Adrenal gland (tissue), 12 donors: ENCODE data around the gene MTUS2. TPM values are rescaled to one million over a fixed set of nuclear protein-coding genes. Genes with fewer than 3 reads are reported as not detected.
"Not testable (repeated sequence)": the region's sequence is repeated elsewhere in the genome, so short reads cannot be mapped to it uniquely, and the experiment has no call there.

ENCODE experiments used
- DNase-seq, 7 donors: peaks; one replicate each; pipeline ENCODE4 v3.0.0-alpha.2; 2019 to 2020
- H3K27ac ChIP-seq, 5 donors: fragments of 200-600 bp; sonication (generic) in 4 of 5; 1 replicate in 3 of 5; 2 replicates in 2 of 5; pipeline versions ENCODE4 v1.5.1 to v1.8.0; 2016 to 2020; ENCODE audit warnings: mild to moderate bottlenecking in 1 of 5
- H3K27me3 ChIP-seq: fragments of 200-600 bp; 2 replicates; pipeline ENCODE4 v1.8.0; 2021
- H3K36me3 ChIP-seq, 2 donors: fragments of 200-600 bp; replicated peaks in 1 of 2; 1 replicate in 1 of 2; 2 replicates in 1 of 2; pipeline versions ENCODE4 v1.5.1 to v1.8.0; 2018 to 2022
- H3K4me1 ChIP-seq, 2 donors: fragments of 200-600 bp; replicated peaks in 1 of 2; 1 replicate in 1 of 2; 2 replicates in 1 of 2; pipeline versions ENCODE4 v1.5.1 to v1.8.0; 2018 to 2021
- H3K4me3 ChIP-seq, 4 donors: fragments of 200-600 bp; sonication (generic) in 3 of 4; one replicate each; pipeline ENCODE4 v1.5.1; 2016 to 2018
- H3K9me3 ChIP-seq, 3 donors: fragments of 200-600 bp; sonication (generic) in 1 of 3; replicated peaks in 1 of 3; 1 replicate in 2 of 3; 2 replicates in 1 of 3; pipeline versions ENCODE4 v1.5.1 to v1.8.0; 2016 to 2021
- CTCF ChIP-seq, 6 experiments: fragments of 450-650 bp in 4 of 6; fragments of 200-600 bp in 2 of 6; sonication (generic) in 1 of 6; IDR thresholded peaks; 1 replicate in 5 of 6; 2 replicates in 1 of 6; pipeline versions ENCODE4 v1.5.1 to v1.8.0; 2016 to 2021; ENCODE audit warnings: antibody characterized with exemption in 6 of 6, mild to moderate bottlenecking in 2 of 6, moderate library complexity in 1 of 6
- POLR2A ChIP-seq, 2 donors: fragments of 450-650 bp; IDR thresholded peaks; one replicate each; pipeline ENCODE4 v1.6.1; 2017; ENCODE audit warnings: antibody characterized with exemption in 2 of 2, mild to moderate bottlenecking in 2 of 2, moderate library complexity in 1 of 2
- WGBS, 4 donors: extraction: QIAGEN DNeasy Blood & Tissue Kit in 2 of 4; methylation state at CpG; one replicate each; pipeline versions ENCODE4 v1.1.5 to v1.1.7; 2013 to 2017; 5-methylcytosine and 5-hydroxymethylcytosine counted together
- intact Hi-C, 2 donors: fragments of 100-400 bp; cut with DNase I; formaldehyde crosslinking; loops; one replicate each; pipeline versions ENCODE4 v1.14.1 to v1.15.0; 2022 to 2023
- polyA plus RNA-seq, 3 donors: library from polyadenylated mRNA; stranded (reverse); fragments of 200-250 nt in 2 of 3; fragments of 350-450 nt in 1 of 3; fragmentation: Illumina TruSeq in 1 of 3; extraction: RNeasy Lipid Tissue Mini Kit (QIAGEN cat#74804) in 1 of 3; gene quantifications; one replicate each; pipeline ENCODE4 v1.2.3, GENCODE V29; 2013 to 2014
- total RNA-seq, 9 donors: library from RNA; depleted of rRNA in 4 of 9; stranded (reverse); fragments of >200 nt in 4 of 9; fragments of 120-200 nt in 1 of 9; fragmentation: NEBNext Ultra II Directional in 1 of 9; extraction: Animal tissue kit (Norgen Biotek cat#: 25700) in 1 of 9; gene quantifications; one replicate each; pipeline versions ENCODE4 v1.1.0 to v1.2.4, GENCODE V29; 2013 to 2023
- donor health status: healthy with polysubstance abuse.
- donor health status: Bipolar disorder and iron deficiency.
- donor health status: DM: yes; HTN: yes; CAD: no.
- donor health status: DM: no; HTN: no; CAD: no.
- donor health status: DM: no; HTN: no; CAD: no.
- donor health status: DM: yes; HTN: yes; CAD: no.

Gene MTUS2
- total and polyA plus RNA-seq, 12 donors = 0.07 to 0.24 (median 0.14) TPM; not detected in 5

- no peak for DNase-seq
- no peak overlapping the region for H3K27ac ChIP-seq
- 58 to 78% (median 67%) methylated on average over 1 of the region's 1 CpG for WGBS, 4 donors
- no peaks in the 10 kb centered on the region for H3K4me1 ChIP-seq
- no peak overlapping the region for H3K4me3 ChIP-seq
- no peaks in the 10 kb centered on the region for H3K36me3 ChIP-seq
- intact Hi-C loops = no loop called here
- H3K9me3 ChIP-seq = no peaks in the 10 kb centered on the region
- no peak for TF ChIP-seq POLR2A (IDR thresholded peaks at IDR 0.05)
- no peaks in the 10 kb centered on the region for H3K27me3 ChIP-seq
Measured at GRCh38 chr13:29193083-29193482, 372.9 kb downstream of the MTUS2 start.

GRCh38 chr13:29195456-29195855, 375.3 kb downstream of the MTUS2 start:
- Histone ChIP-seq H3K4me1 (no peaks in the 10 kb centered on the region), H3K27ac (no peak overlapping the region), H3K9me3 (no peaks in the 10 kb centered on the region), H3K27me3 (no peaks in the 10 kb centered on the region), H3K36me3 (no peaks in the 10 kb centered on the region), H3K4me3 (no peak overlapping the region)
- 49 to 56% (median 55%) methylated on average over 3 of the region's 3 CpGs for WGBS, 4 donors
- TF ChIP-seq POLR2A (IDR thresholded peaks at IDR 0.05) (no peak), CTCF (IDR thresholded peaks at IDR 0.05) (no peak)
- intact Hi-C loops = no loop called here
- no peak for DNase-seq

- WGBS, 4 donors = 78 to 85% (median 81%) methylated on average over 2 of the region's 2 CpGs
- Histone ChIP-seq H3K9me3 (no peaks in the 10 kb centered on the region), H3K36me3 (no peaks in the 10 kb centered on the region), H3K4me3 (no peak overlapping the region), H3K4me1 (no peaks in the 10 kb centered on the region), H3K27ac (no peak overlapping the region), H3K27me3 (no peaks in the 10 kb centered on the region)
- DNase-seq = no peak
- intact Hi-C loops = no loop called here
- TF ChIP-seq CTCF (IDR thresholded peaks at IDR 0.05) = no peak
- TF ChIP-seq POLR2A (IDR thresholded peaks at IDR 0.05) = no peak
Measured at GRCh38 chr13:29196409-29197074, 376.4 kb downstream of the MTUS2 start.

- H3K27ac ChIP-seq, H3K4me1 ChIP-seq, H3K9me3 ChIP-seq, H3K27me3 ChIP-seq, H3K4me3 ChIP-seq, H3K36me3 ChIP-seq, DNase-seq, intact Hi-C loops: not testable (repeated sequence)
- WGBS, 4 donors = 72 to 81% (median 77%) methylated on average over 6 of the region's 6 CpGs
Measured at GRCh38 chr13:29202753-29203152, 382.6 kb downstream of the MTUS2 start.

GRCh38 chr13:29204651-29205050, 384.5 kb downstream of the MTUS2 start:
- WGBS, 4 donors = 91 to 95% (median 94%) methylated on average over 9 to 13 of the region's 13 CpGs; no CpG with 5 or more reads in 1 of the 4 donors
- no peak overlapping the region for H3K4me3 ChIP-seq
- H3K4me1 ChIP-seq = no peaks in the 10 kb centered on the region
- TF ChIP-seq CTCF (IDR thresholded peaks at IDR 0.05) (no peak), POLR2A (IDR thresholded peaks at IDR 0.05) (no peak)
- H3K9me3 ChIP-seq = no peaks in the 10 kb centered on the region
- DNase-seq = no peak
- no peaks in the 10 kb centered on the region for H3K36me3 ChIP-seq
- intact Hi-C loops = no loop called here
- no peaks in the 10 kb centered on the region for H3K27me3 ChIP-seq
- H3K27ac ChIP-seq = no peak overlapping the region
